ENCODE measurements around the gene GARIN5B. TPM values are rescaled to one million over a fixed set of nuclear protein-coding genes. Genes with fewer than 3 reads are reported as not detected.

GARIN5B gene
- total and polyA plus RNA-seq, 2 of the 4 experiments (the other 2 are of a cell fraction) = not detected

DNA sequence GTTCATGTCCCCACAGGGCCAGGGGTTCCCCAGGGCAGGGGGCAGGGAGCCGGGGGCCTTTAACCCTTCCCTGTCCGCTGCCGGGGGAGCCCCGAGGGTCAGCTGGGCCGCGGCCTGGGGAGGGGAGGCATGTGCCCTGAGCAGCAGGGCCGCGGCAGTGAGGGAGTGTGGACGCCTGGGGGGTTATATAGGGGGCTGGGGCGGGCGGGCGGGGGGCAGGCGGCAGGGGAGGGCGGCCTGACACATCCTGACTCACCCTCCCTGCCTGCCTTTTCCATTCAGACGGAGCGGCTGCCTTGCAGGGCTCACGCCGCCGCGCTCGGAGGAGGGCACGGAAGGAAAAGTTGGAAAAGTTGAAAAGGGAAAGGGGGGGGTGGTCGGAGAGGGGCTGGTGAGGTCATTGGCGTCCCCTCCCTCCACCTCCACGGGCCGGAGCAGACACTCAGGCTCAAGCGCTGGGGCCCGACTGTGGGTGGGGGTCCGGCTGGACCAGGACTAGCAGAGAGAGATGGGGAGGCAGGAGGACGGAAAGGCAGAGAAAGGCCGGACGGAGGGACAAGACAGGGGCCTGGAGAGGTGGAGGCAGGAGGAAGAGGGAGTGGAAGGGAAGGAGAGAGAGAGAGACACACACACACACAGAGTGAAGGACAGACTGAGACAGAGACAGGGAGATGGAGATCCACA lies 7.4 kb upstream of the GARIN5B start, which contains the start of gene IL11:
TSS of gene IL11 (minus strand) at position 159 of the 684 bp plus-strand sequence. CDS start at position 6, 153 bp downstream.
- DNase-seq = peak; percentile 78
- intact Hi-C loops (cut with micrococcal nuclease) = no loop called here

More for the DNA sequence above, 7.4 kb upstream of the GARIN5B start, which contains the start of gene IL11:
- Histone ChIP-seq H3K18ac (ENCODE audit: low read depth, low read length) (peak within 1 kb of the TSS; percentile 62), H4K20me1 (ENCODE audit: insufficient read depth, low read length) (peaks cover 38% of the 10 kb centered on the region), H4K5ac (ENCODE audit: low read depth, low read length) (peak within 1 kb of the TSS; percentile 40), H2AK9ac (replicated peaks; ENCODE audit: low read depth, low read length, poor library complexity) (peak within 1 kb of the TSS; percentile 95), H3K9me3 (ENCODE audit: control insufficient read depth, insufficient read depth, low read length) (no peaks in the 10 kb centered on the region), H3K4ac (ENCODE audit: low read depth, low read length) (peak within 1 kb of the TSS; percentile 96), H3K79me1 (ENCODE audit: low read depth in 1 of 2, low read length in 2 of 2) (peaks cover 5 to 52% of the 10 kb centered on the region in 2 experiments; a peak in 3 of 4 replicates), H2AK5ac (ENCODE audit: low read depth, low read length) (peak within 1 kb of the TSS; percentile 88), H2BK120ac (ENCODE audit: low read depth, low read length) (peak within 1 kb of the TSS; percentile 86), H3K4me2 (ENCODE audit: low read depth, low read length) (peak within 1 kb of the TSS; percentile 80), H3K27ac (ENCODE audit: insufficient read depth, low read length) (peak within 1 kb of the TSS; percentile 97), H3K9ac (ENCODE audit: low read depth, low read length) (peak within 1 kb of the TSS; percentile 87), H3K36me3 (ENCODE audit: control insufficient read depth, insufficient read depth, low read length) (peaks cover 24% of the 10 kb centered on the region), H4K8ac (ENCODE audit: low read depth in 2 of 2, low read length in 2 of 2) (peak within 1 kb of the TSS; percentile 75 to 83), H3K56ac (ENCODE audit: extremely low read depth, insufficient read depth, low read length) (peak within 1 kb of the TSS; percentile 79), H3K23ac (ENCODE audit: low read depth, low read length) (peak within 1 kb of the TSS; percentile 87), H4K91ac (ENCODE audit: insufficient read depth, low read depth, low read length) (peak within 1 kb of the TSS; percentile 95), H2BK15ac (ENCODE audit: low read depth, low read length) (peak within 1 kb of the TSS; percentile 73; the same call in 2 of the 3 replicates), H3K14ac (replicated peaks; ENCODE audit: low read depth, low read length) (peak within 1 kb of the TSS; percentile 91), H3K4me3 (ENCODE audit: insufficient read depth, low read depth, low read length) (peak within 1 kb of the TSS; percentile 89), H2AFZ (replicated peaks; ENCODE audit: low read length, poor library complexity) (peak within 1 kb of the TSS; percentile 84), H3K4me1 (ENCODE audit: control insufficient read depth, insufficient read depth, low read length) (peaks cover 45% of the 10 kb centered on the region), H3K27me3 (ENCODE audit: control insufficient read depth, insufficient read depth, low read length) (no peaks in the 10 kb centered on the region), H2BK20ac (ENCODE audit: low read depth, low read length) (peak within 1 kb of the TSS; percentile 35), H2BK5ac (ENCODE audit: low read depth, low read length, poor library complexity, severe bottlenecking) (peak within 1 kb of the TSS; percentile 93), H3K9me1 (ENCODE audit: insufficient read depth, low read length) (peaks cover 12% of the 10 kb centered on the region; the same call in 1 of the 2 replicates)
- ChIA-PET CTCF (no interaction called here), POLR2A (ENCODE audit: unreplicated experiment) (no interaction called here)
- ATAC-seq (ENCODE audit: low read depth) = peak; percentile 31
- in situ Hi-C loops (cut with MboI; ENCODE audit: low sequenced_read_pairs) = no loop called here
- dilution Hi-C loops (cut with HindIII; ENCODE audit: low sequenced_read_pairs, unreplicated experiment) = no loop called here
- no peak for TF ChIP-seq CHD1 (IDR thresholded peaks at IDR 0.05; ENCODE audit: low read depth, low read length)
- peak; percentile 17; the same call in 1 of the 2 replicates for TF ChIP-seq RAD21 (IDR thresholded peaks at IDR 0.05; ENCODE audit: low read length)
- TF ChIP-seq, protein P1, sequence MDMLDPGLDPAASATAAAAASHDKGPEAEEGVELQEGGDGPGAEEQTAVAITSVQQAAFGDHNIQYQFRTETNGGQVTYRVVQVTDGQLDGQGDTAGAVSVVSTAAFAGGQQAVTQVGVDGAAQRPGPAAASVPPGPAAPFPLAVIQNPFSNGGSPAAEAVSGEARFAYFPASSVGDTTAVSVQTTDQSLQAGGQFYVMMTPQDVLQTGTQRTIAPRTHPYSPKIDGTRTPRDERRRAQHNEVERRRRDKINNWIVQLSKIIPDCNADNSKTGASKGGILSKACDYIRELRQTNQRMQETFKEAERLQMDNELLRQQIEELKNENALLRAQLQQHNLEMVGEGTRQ (IDR thresholded peaks at IDR 0.05; ENCODE audit: low read depth, low read length) = peak; percentile 24; the same call in 1 of the 2 replicates
- TF ChIP-seq MAZ (IDR thresholded peaks at IDR 0.05; ENCODE audit: borderline replicate concordance, low read depth, low read length) = peak; percentile 95
- TF ChIP-seq POLR2A (IDR thresholded peaks at IDR 0.05; ENCODE audit: low read depth, low read length) = peak; percentile 98
- no peak for TF ChIP-seq MXI1 (IDR thresholded peaks at IDR 0.05; ENCODE audit: borderline replicate concordance, low read depth, low read length)
- TF ChIP-seq FOS (IDR thresholded peaks at IDR 0.05; ENCODE audit: low read depth, low read length) = 0 out of 2 replicates have a peak, but pooled peaks have one; percentile 13
- BruUV-seq (replicated peaks) = no TSS peak
- WGBS, 2 experiments (ENCODE audit: extremely low coverage in 2 of 2, insufficient read length in 1 of 2) = no CpG with 5 or more reads among the region's 32 CpGs
